HepG2 (cell line): ENCODE data around the gene ECSIT. TPM values are rescaled to one million over a fixed set of nuclear protein-coding genes. Genes with fewer than 3 reads are reported as not detected.
A peak's percentile ranks its signal among the peaks of the same experiment; 100 is the strongest.

Experiments
- AHDC1 ChIP-seq: sonication (generic); formaldehyde crosslinking; IDR thresholded peaks from 2 replicates; pipeline ENCODE4 v1.5.1; 2020; ENCODE audit warnings: mild to moderate bottlenecking, missing genetic modification reagents, borderline replicate concordance
- CBX5 ChIP-seq: sonication (generic); formaldehyde crosslinking; IDR thresholded peaks from 2 replicates; pipeline ENCODE4 v1.4.0; 2020; ENCODE audit warnings: missing genetic modification reagents, borderline replicate concordance
- IRX3 ChIP-seq: sonication (generic); formaldehyde crosslinking; IDR thresholded peaks from 2 replicates; pipeline ENCODE4 v1.8.1; 2023; ENCODE audit warnings: mild to moderate bottlenecking, low read depth, missing genetic modification reagents, borderline replicate concordance
- KDM1A ChIP-seq: IDR thresholded peaks from 2 replicates; pipeline ENCODE4 v1.6.1; 2016; ENCODE audit warnings: missing compliant biosample characterization
- MIER2 ChIP-seq: IDR thresholded peaks from 2 replicates; pipeline ENCODE4 v1.6.1; 2016; ENCODE audit warnings: missing biosample characterization, missing genetic modification reagents
- PRMT3 ChIP-seq: sonication (generic); formaldehyde crosslinking; IDR thresholded peaks from 2 replicates; pipeline ENCODE4 v1.8.1; 2022; ENCODE audit warnings: low read depth, mild to moderate bottlenecking, moderate library complexity, missing genetic modification reagents, borderline replicate concordance
- SMARCC2 ChIP-seq: fragments of 450-650 bp; IDR thresholded peaks from 2 replicates; pipeline ENCODE4 v1.6.1; 2017; ENCODE audit warnings: antibody characterized with exemption, mild to moderate bottlenecking
- TEAD3 ChIP-seq: optimal IDR thresholded peaks from 2 replicates; pipeline ENCODE3; 2016; ENCODE audit warnings: borderline replicate concordance
- ZFP82 ChIP-seq: sonication (generic); formaldehyde crosslinking; IDR thresholded peaks from 2 replicates; pipeline ENCODE4 v1.5.1; 2020; ENCODE audit warnings: mild to moderate bottlenecking, missing genetic modification reagents, borderline replicate concordance
- ZKSCAN1 ChIP-seq: fragments of 150-350 bp; IDR thresholded peaks from 2 replicates; pipeline ENCODE4 v1.6.1; 2014; ENCODE audit warnings: low read length
- ZNF441 ChIP-seq: sonication (generic); formaldehyde crosslinking; IDR thresholded peaks from 2 replicates; pipeline ENCODE4 v1.7.0; 2021; ENCODE audit warnings: missing genetic modification reagents, borderline replicate concordance
- ZNF646 ChIP-seq: sonication (generic); formaldehyde crosslinking; IDR thresholded peaks from 2 replicates; pipeline ENCODE4 v1.9.0; 2021; ENCODE audit warnings: mild to moderate bottlenecking, missing genetic modification reagents
- ZNF652 ChIP-seq: IDR thresholded peaks from 2 replicates; pipeline ENCODE4 v1.6.1; 2016; ENCODE audit warnings: low read depth, borderline replicate concordance
- ZSCAN29 ChIP-seq: sonication (generic); formaldehyde crosslinking; conservative IDR thresholded peaks from 2 replicates; pipeline ENCODE4 v1.4.0; 2020; ENCODE audit warnings: mild to moderate bottlenecking, missing genetic modification reagents
- polyA plus RNA-seq, 8 experiments: library from polyadenylated mRNA; depleted of rRNA in 3 of 8; stranded (reverse) in 7 of 8; unstranded in 1 of 8; fragments of >200 nt; fragmentation: Illumina TruSeq in 4 of 8; extraction: Trizol in 4 of 8; gene quantifications; 2 replicates each; pipeline versions ENCODE4 v1.2.1 to v1.2.3, GENCODE V29; 2011 to 2016; ENCODE audit warnings: low read depth in 4 of 8, missing spikeins in 1 of 8, mixed read lengths in 1 of 8; ENCODE audit not compliant: insufficient read depth in 1 of 8
- total RNA-seq, 5 experiments: library from RNA; depleted of rRNA; stranded (reverse); fragments of >200 nt; fragmentation: Illumina TruSeq; extraction: Trizol; gene quantifications; 2 replicates each; pipeline ENCODE4 v1.2.3, GENCODE V29; 2016; ENCODE audit warnings: low read depth in 1 of 5

The ECSIT gene
- total and polyA plus RNA-seq, 2 of the 13 experiments (the other 11 are each of a cell fraction or from before 2014, with no cell fraction given): 36.4 to 62.3 TPM

- peak; percentile 64 for TF ChIP-seq TEAD3
- TF ChIP-seq ZNF652 (CRISPR knock-in tag): no peak
- 0 out of 2 replicates have a peak, but pooled peaks have one; percentile 57 for TF ChIP-seq ZFP82 (CRISPR knock-in tag)
- TF ChIP-seq CBX5 (CRISPR knock-in tag): no peak
- 0 out of 2 replicates have a peak, but pooled peaks have one; percentile 24 for TF ChIP-seq SMARCC2
- 0 out of 2 replicates have a peak, but pooled peaks have one; percentile 17 for TF ChIP-seq AHDC1 (CRISPR knock-in tag)
- TF ChIP-seq ZNF646 (CRISPR knock-in tag): no peak
- TF ChIP-seq MIER2 (CRISPR knock-in tag): no peak
- no peak for TF ChIP-seq IRX3 (CRISPR knock-in tag)
- TF ChIP-seq ZKSCAN1: peak; percentile 41; the same call in 1 of the 2 replicates
- no peak for TF ChIP-seq ZSCAN29 (CRISPR knock-in tag)
- no peak for TF ChIP-seq ZNF441
- TF ChIP-seq KDM1A (CRISPR knock-in tag): peak; percentile 95
- TF ChIP-seq PRMT3 (CRISPR knock-in tag): no peak
These were observed 7.1 kb upstream of the ECSIT start (continued) for GRCh38 chr19:11535792-11536595.
